RWPE2 (cell line): ENCODE data around the gene HMHB1.
A peak's percentile ranks its signal among the peaks of the same experiment; 100 is the strongest.

Source experiments
- ATAC-seq: fragments of 200-7000 bp; cut with Tn5 transposase; 3 replicates; pipeline ENCODE4 v1.9.1; 2021; ENCODE audit warnings: low read depth
- DNase-seq: peaks from one replicate; pipeline ENCODE4 v3.0.0-alpha.2; 2020; ENCODE audit warnings: low spot score
- H3K27ac ChIP-seq: fragments of 450-650 bp; 2 replicates; pipeline ENCODE4 v1.5.1; 2017; ENCODE audit warnings: mild to moderate bottlenecking; ENCODE audit not compliant: poor library complexity, severe bottlenecking
- H3K27me3 ChIP-seq: fragments of 250-450 bp; sonication (Bioruptor Pico); 2 replicates; pipeline ENCODE4 v1.5.1; 2021; ENCODE audit warnings: mild to moderate bottlenecking, moderate library complexity; ENCODE audit not compliant: insufficient read depth, poor library complexity, severe bottlenecking
- H3K36me3 ChIP-seq: fragments of 250-450 bp; sonication (Bioruptor Pico); 2 replicates; pipeline ENCODE4 v1.5.1; 2020; ENCODE audit warnings: low read depth, mild to moderate bottlenecking, moderate library complexity
- H3K4me1 ChIP-seq: fragments of 250-450 bp; sonication (Bioruptor Pico); 2 replicates; pipeline ENCODE4 v1.5.1; 2021; ENCODE audit warnings: mild to moderate bottlenecking, moderate library complexity; ENCODE audit not compliant: insufficient read depth, poor library complexity, severe bottlenecking
- H3K4me3 ChIP-seq: fragments of 250-450 bp; sonication (Bioruptor Pico); 2 replicates; pipeline ENCODE4 v1.5.1; 2021; ENCODE audit warnings: mild to moderate bottlenecking, moderate library complexity; ENCODE audit not compliant: severe bottlenecking
- H3K9me3 ChIP-seq: fragments of 250-450 bp; sonication (Bioruptor Pico); 2 replicates; pipeline ENCODE4 v1.5.1; 2021; ENCODE audit warnings: mild to moderate bottlenecking, moderate library complexity; ENCODE audit not compliant: severe bottlenecking
- CTCF ChIP-seq: fragments of 450-650 bp; IDR thresholded peaks from one replicate; pipeline ENCODE4 v1.5.1; 2017; ENCODE audit warnings: mild to moderate bottlenecking, moderate library complexity; ENCODE audit not compliant: poor library complexity, severe bottlenecking

HMHB1 gene

GRCh38 chr5:143837306-143837848, 25.4 kb downstream of the HMHB1 start:
- H3K36me3 ChIP-seq = no peaks in the 10 kb centered on the region
- no peak for TF ChIP-seq CTCF
- no peak overlapping the region for H3K27ac ChIP-seq
- no peak for ATAC-seq
- no peaks in the 10 kb centered on the region for H3K4me1 ChIP-seq
- no peaks in the 10 kb centered on the region for H3K9me3 ChIP-seq
- H3K27me3 ChIP-seq = no peaks in the 10 kb centered on the region
- H3K4me3 ChIP-seq = no peak overlapping the region
- no peak for DNase-seq

- no peak for TF ChIP-seq CTCF
- no peaks in the 10 kb centered on the region for H3K36me3 ChIP-seq
- no peaks in the 10 kb centered on the region for H3K9me3 ChIP-seq
- no peaks in the 10 kb centered on the region for H3K4me1 ChIP-seq
- H3K27ac ChIP-seq = no peak overlapping the region
- ATAC-seq = no peak
- DNase-seq = no peak
- no peaks in the 10 kb centered on the region for H3K27me3 ChIP-seq
- no peak overlapping the region for H3K4me3 ChIP-seq
Measured at GRCh38 chr5:143841446-143841845, 29.5 kb downstream of the HMHB1 start.

- no peak for DNase-seq
- peak; percentile 14; the same call in 1 of the 3 replicates for ATAC-seq
- no peaks in the 10 kb centered on the region for H3K4me1 ChIP-seq
- H3K27me3 ChIP-seq = no peaks in the 10 kb centered on the region
- H3K4me3 ChIP-seq = no peak overlapping the region
- H3K36me3 ChIP-seq = no peaks in the 10 kb centered on the region
- no peak overlapping the region for H3K27ac ChIP-seq
- H3K9me3 ChIP-seq = no peaks in the 10 kb centered on the region
- no peak for TF ChIP-seq CTCF
Measured at GRCh38 chr5:143842920-143843319, 31.0 kb downstream of the HMHB1 start.

DNA sequence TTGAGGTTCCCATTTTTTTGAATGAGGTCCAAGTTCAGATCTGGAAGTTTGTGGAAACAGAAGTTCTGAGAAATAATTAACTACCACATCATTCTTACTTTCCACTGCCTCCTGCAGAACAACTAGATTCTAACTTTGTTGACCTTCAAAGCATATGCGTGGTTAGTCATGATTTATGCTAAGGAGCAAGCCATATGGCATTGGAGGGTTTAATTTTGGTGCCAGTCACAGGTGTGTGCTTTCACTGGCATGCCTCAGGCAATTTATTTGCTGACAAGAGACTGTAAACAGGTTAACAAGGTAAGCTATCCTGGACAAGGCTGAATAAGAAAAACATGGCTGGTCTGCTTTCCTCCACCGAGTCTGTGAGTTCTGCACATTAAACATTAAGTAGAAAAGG, 31.5 kb downstream of the HMHB1 start:
- DNase-seq (no peak), ATAC-seq (no peak)
- H3K36me3 ChIP-seq = no peaks in the 10 kb centered on the region
- TF ChIP-seq CTCF = no peak
- no peaks in the 10 kb centered on the region for H3K9me3 ChIP-seq
- no peaks in the 10 kb centered on the region for H3K4me1 ChIP-seq
- H3K4me3 ChIP-seq = no peak overlapping the region
- H3K27me3 ChIP-seq = no peaks in the 10 kb centered on the region
- no peak overlapping the region for H3K27ac ChIP-seq

- no peaks in the 10 kb centered on the region for H3K9me3 ChIP-seq
- H3K4me3 ChIP-seq = no peak overlapping the region
- DNase-seq (no peak), ATAC-seq (no peak)
- TF ChIP-seq CTCF = no peak
- H3K4me1 ChIP-seq = no peaks in the 10 kb centered on the region
- H3K27ac ChIP-seq = no peak overlapping the region
- H3K36me3 ChIP-seq = no peaks in the 10 kb centered on the region
- H3K27me3 ChIP-seq = no peaks in the 10 kb centered on the region
Measured at GRCh38 chr5:143850050-143850683, 38.2 kb downstream of the HMHB1 start.
